Loucy (cell line): ENCODE measurements around the gene ADRA1B.
"Not testable (repeated sequence)": the region's sequence is repeated elsewhere in the genome, so short reads cannot be mapped to it uniquely, and the experiment has no call there.

Experiments used
- H2AFZ ChIP-seq: fragments of 200-600 bp; sonication (generic); 2 replicates; pipeline ENCODE4 v1.6.0; 2016; ENCODE audit warnings: antibody characterized with exemption, mild to moderate bottlenecking, low read length, moderate library complexity
- H3F3A ChIP-seq: fragments of 200-600 bp; 2 replicates; pipeline ENCODE4 v1.6.0; 2016; ENCODE audit warnings: antibody characterized with exemption, low read depth, mild to moderate bottlenecking
- H3K27me3 ChIP-seq: fragments of 200-600 bp; sonication (generic); 2 replicates; pipeline ENCODE4 v1.6.1; 2014; ENCODE audit warnings: low read length, mild to moderate bottlenecking; ENCODE audit not compliant: insufficient read depth, poor library complexity, severe bottlenecking
- H3K36me3 ChIP-seq: fragments of 200-600 bp; sonication (generic); 2 replicates; pipeline ENCODE4 v1.6.1; 2016; ENCODE audit warnings: low read length; ENCODE audit not compliant: insufficient read depth
- H3K4me1 ChIP-seq: fragments of 200-600 bp; sonication (generic); 2 replicates; pipeline ENCODE4 v1.5.1; 2014; ENCODE audit warnings: low read length, mild to moderate bottlenecking; ENCODE audit not compliant: insufficient read depth, poor library complexity, severe bottlenecking
- H3K4me2 ChIP-seq: fragments of 200-600 bp; sonication (generic); 2 replicates; pipeline ENCODE4 v1.6.0; 2014; ENCODE audit warnings: antibody characterized with exemption, low read length, low read depth, mild to moderate bottlenecking; ENCODE audit not compliant: poor library complexity, severe bottlenecking
- H3K4me3 ChIP-seq: fragments of 200-600 bp; sonication (generic); 2 replicates; pipeline ENCODE4 v1.5.1; 2014; ENCODE audit warnings: low read length, mild to moderate bottlenecking, mixed read lengths; ENCODE audit not compliant: poor library complexity, severe bottlenecking
- H3K79me2 ChIP-seq: fragments of 200-600 bp; sonication (generic); 2 replicates; pipeline ENCODE4 v1.6.1; 2014; ENCODE audit warnings: low read length; ENCODE audit not compliant: insufficient read depth
- H3K9ac ChIP-seq: fragments of 200-600 bp; sonication (generic); 2 replicates; pipeline ENCODE4 v1.6.0; 2014; ENCODE audit warnings: mild to moderate bottlenecking, low read depth, low read length, moderate library complexity; ENCODE audit not compliant: poor library complexity, severe bottlenecking
- H3K9me2 ChIP-seq: fragments of 200-600 bp; sonication (generic); replicated peaks from 2 replicates; pipeline ENCODE4 v1.6.1; 2016; ENCODE audit warnings: low read depth, low read length, mixed read lengths
- H3K9me3 ChIP-seq: fragments of 200-600 bp; sonication (generic); 2 replicates; pipeline ENCODE4 v1.6.1; 2014; ENCODE audit warnings: mild to moderate bottlenecking, antibody characterized with exemption, low read length, low read depth; ENCODE audit not compliant: insufficient read depth
- H4K20me1 ChIP-seq: fragments of 200-600 bp; sonication (generic); 2 replicates; pipeline ENCODE4 v1.6.0; 2014; ENCODE audit warnings: antibody characterized with exemption, low read length, mild to moderate bottlenecking; ENCODE audit not compliant: insufficient read depth, poor library complexity, severe bottlenecking
- EZH2phosphoT487 ChIP-seq: fragments of 200-600 bp; IDR thresholded peaks from 2 replicates; pipeline ENCODE4 v1.6.1; 2018; ENCODE audit warnings: antibody characterized with exemption, mild to moderate bottlenecking, moderate library complexity, borderline replicate concordance
- TF ChIP-seq, protein P1 (sequence below): fragments of 200-600 bp; sonication (generic); conservative IDR thresholded peaks from 2 replicates; pipeline ENCODE4 v1.5.1; 2014; ENCODE audit warnings: mild to moderate bottlenecking, antibody characterized with exemption, low read length

Gene ADRA1B

GRCh38 chr5:160009591-160009989, 93.3 kb downstream of the ADRA1B start:
- H3K4me1 ChIP-seq: peaks cover 7% of the 10 kb centered on the region
- peak overlapping the region; percentile 83 for H3K9ac ChIP-seq
- no peaks in the 10 kb centered on the region for H3F3A ChIP-seq
- no peak overlapping the region for H2AFZ ChIP-seq
- H4K20me1 ChIP-seq: no peaks in the 10 kb centered on the region
- no peaks in the 10 kb centered on the region for H3K36me3 ChIP-seq
- H3K4me3 ChIP-seq: peak overlapping the region; percentile 94
- H3K4me2 ChIP-seq: peak overlapping the region; percentile 71
- TF ChIP-seq EZH2phosphoT487: no peak
- TF ChIP-seq, protein P1, sequence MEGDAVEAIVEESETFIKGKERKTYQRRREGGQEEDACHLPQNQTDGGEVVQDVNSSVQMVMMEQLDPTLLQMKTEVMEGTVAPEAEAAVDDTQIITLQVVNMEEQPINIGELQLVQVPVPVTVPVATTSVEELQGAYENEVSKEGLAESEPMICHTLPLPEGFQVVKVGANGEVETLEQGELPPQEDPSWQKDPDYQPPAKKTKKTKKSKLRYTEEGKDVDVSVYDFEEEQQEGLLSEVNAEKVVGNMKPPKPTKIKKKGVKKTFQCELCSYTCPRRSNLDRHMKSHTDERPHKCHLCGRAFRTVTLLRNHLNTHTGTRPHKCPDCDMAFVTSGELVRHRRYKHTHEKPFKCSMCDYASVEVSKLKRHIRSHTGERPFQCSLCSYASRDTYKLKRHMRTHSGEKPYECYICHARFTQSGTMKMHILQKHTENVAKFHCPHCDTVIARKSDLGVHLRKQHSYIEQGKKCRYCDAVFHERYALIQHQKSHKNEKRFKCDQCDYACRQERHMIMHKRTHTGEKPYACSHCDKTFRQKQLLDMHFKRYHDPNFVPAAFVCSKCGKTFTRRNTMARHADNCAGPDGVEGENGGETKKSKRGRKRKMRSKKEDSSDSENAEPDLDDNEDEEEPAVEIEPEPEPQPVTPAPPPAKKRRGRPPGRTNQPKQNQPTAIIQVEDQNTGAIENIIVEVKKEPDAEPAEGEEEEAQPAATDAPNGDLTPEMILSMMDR: no peak
- no peaks in the 10 kb centered on the region for H3K9me2 ChIP-seq
- H3K9me3 ChIP-seq: no peaks in the 10 kb centered on the region
- peaks cover 29% of the 10 kb centered on the region for H3K79me2 ChIP-seq
- H3K27me3 ChIP-seq: no peaks in the 10 kb centered on the region

GRCh38 chr5:160011471-160011870, 95.2 kb downstream of the ADRA1B start:
- Histone ChIP-seq H4K20me1 (no peaks in the 10 kb centered on the region), H3K36me3 (no peaks in the 10 kb centered on the region), H3K4me2 (peak overlapping the region; percentile 71), H3K79me2 (peaks cover 29% of the 10 kb centered on the region), H3K9me3 (no peaks in the 10 kb centered on the region), H3K4me3 (peak overlapping the region; percentile 94), H3K4me1 (peaks cover 7% of the 10 kb centered on the region), H3F3A (no peaks in the 10 kb centered on the region), H3K9ac (peak overlapping the region; percentile 43), H2AFZ (no peak overlapping the region), H3K9me2 (no peaks in the 10 kb centered on the region), H3K27me3 (no peaks in the 10 kb centered on the region)
- TF ChIP-seq, protein P1: no peak
- TF ChIP-seq EZH2phosphoT487: no peak

DNA sequence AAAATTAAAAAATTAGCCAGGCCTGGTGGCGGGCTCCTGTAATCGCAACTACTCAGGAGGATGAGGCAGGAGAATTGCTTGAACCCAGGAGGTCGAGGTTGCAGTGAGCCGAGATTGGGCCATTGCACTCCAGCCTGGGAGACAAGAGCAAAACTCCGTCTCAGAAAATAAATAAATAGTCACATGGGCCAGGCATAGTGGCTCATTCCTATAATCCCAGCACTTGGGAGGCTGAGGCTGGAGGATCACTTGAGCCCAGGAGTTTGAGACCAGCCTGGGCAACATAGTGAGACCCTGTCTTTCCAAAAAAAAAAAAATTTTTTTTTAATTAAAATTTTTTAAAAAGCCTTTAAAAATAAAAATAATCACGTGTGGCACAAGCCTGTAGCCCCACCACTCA, 97.9 kb downstream of the ADRA1B start:
- H4K20me1 ChIP-seq, H3K36me3 ChIP-seq, H3K9ac ChIP-seq, H3F3A ChIP-seq, H3K4me1 ChIP-seq, H3K9me3 ChIP-seq, H3K4me3 ChIP-seq, H3K27me3 ChIP-seq, H3K9me2 ChIP-seq, H2AFZ ChIP-seq, H3K4me2 ChIP-seq: not testable (repeated sequence)
- peaks cover 26% of the 10 kb centered on the region for H3K79me2 ChIP-seq

GRCh38 chr5:160018945-160019625, 102.8 kb downstream of the ADRA1B start:
- H2AFZ ChIP-seq: no peak overlapping the region
- no peak overlapping the region for H3K4me3 ChIP-seq
- H4K20me1 ChIP-seq: no peaks in the 10 kb centered on the region
- no peaks in the 10 kb centered on the region for H3F3A ChIP-seq
- no peaks in the 10 kb centered on the region for H3K27me3 ChIP-seq
- no peak overlapping the region for H3K4me2 ChIP-seq
- H3K36me3 ChIP-seq: no peaks in the 10 kb centered on the region
- no peaks in the 10 kb centered on the region for H3K79me2 ChIP-seq
- no peaks in the 10 kb centered on the region for H3K9me3 ChIP-seq
- no peak overlapping the region for H3K9ac ChIP-seq
- H3K4me1 ChIP-seq: no peaks in the 10 kb centered on the region
- TF ChIP-seq, protein P1: no peak
- TF ChIP-seq EZH2phosphoT487: no peak
- H3K9me2 ChIP-seq: no peaks in the 10 kb centered on the region
